Measurements from ENCODE around the gene C4A. TPM values are rescaled to one million over a fixed set of nuclear protein-coding genes. Genes with fewer than 3 reads are reported as not detected.
"Not testable (repeated sequence)": the region's sequence is repeated elsewhere in the genome, so short reads cannot be mapped to it uniquely, and the experiment has no call there.

C4A gene
- polyA plus RNA-seq (1.2 to 2.9 TPM (median 1.4 TPM) in 3 replicates), polyA minus RNA-seq (2.3 to 10.0 TPM (median 3.7 TPM) in 3 replicates)
- polyA plus RNA-seq (2011; ENCODE audit: low read depth) = 3.8 TPM
- 0.22 and 0.51 TPM in 2 replicates for polyA plus RNA-seq (2011; cell fraction: cytosol; rRNA removed)
- 8.0 and 9.5 TPM in 2 replicates for polyA plus RNA-seq (2011; cell fraction: nucleus; rRNA removed)
- 1.8 and 3.8 TPM in 2 replicates for polyA plus RNA-seq (2012; ENCODE audit: low replicate concordance)
- polyA minus RNA-seq (2011; cell fraction: cytosol; rRNA and poly(A)+ RNA removed) = not detected
- polyA minus RNA-seq (2011; cell fraction: nucleus; rRNA and poly(A)+ RNA removed) = 4.1 and 4.2 TPM in 2 replicates

DNA sequence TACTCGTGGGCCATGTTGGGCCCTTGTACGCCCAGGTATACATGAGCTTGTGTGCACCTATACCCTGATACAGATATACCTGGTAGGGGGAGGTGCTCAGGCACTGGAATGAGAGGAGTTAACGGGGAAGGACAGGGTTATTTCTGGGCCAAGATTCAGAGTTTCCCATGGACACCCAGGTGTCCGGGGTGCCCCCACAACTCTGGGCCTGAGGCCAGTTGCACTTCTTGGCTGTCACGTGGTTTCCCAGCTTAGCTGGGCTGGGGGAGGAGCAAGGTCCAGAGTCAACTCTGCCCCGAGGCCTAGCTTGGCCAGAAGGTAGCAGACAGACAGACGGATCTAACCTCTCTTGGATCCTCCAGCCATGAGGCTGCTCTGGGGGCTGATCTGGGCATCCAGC is at the start of gene C4A:
TSS of gene C4A (plus strand) at position 314 of the 400 bp plus-strand sequence. CDS start at position 365, 51 bp downstream.
- H2AFZ ChIP-seq (ENCODE audit: control insufficient read depth, low read length); H3K9me3 ChIP-seq (ENCODE audit: control insufficient read depth, low read depth, low read length); H3K79me2 ChIP-seq (ENCODE audit: control insufficient read depth, insufficient read depth, low read length); DNase-seq (ENCODE audit: low read depth, low spot score); FAIRE-seq; dilution Hi-C loops (cut with MboI; ENCODE audit: extremely low pct_ligation_motif_present, low sequenced_read_pairs); H3K9ac ChIP-seq (ENCODE audit: control insufficient read depth, extremely low read depth, insufficient read depth, low read length); H4K20me1 ChIP-seq (ENCODE audit: control insufficient read depth, extremely low read depth, insufficient read depth, low read length); H3K27me3 ChIP-seq (ENCODE audit: control insufficient read depth, extremely low read depth, insufficient read depth, low read length); H3K27ac ChIP-seq (ENCODE audit: control insufficient read depth, insufficient read depth, low read length); H3K9me1 ChIP-seq (ENCODE audit: control insufficient read depth, extremely low read depth, insufficient read depth, low read length); H3K36me3 ChIP-seq (ENCODE audit: control insufficient read depth in 2 of 2, extremely low read depth in 1 of 2, insufficient read depth in 2 of 2, low read length in 2 of 2); H3K4me3 ChIP-seq (ENCODE audit: control insufficient read depth in 2 of 3, extremely low read depth in 1 of 3, insufficient read depth in 2 of 3, low read depth in 1 of 3, low read length in 3 of 3); H3K4me1 ChIP-seq (ENCODE audit: control insufficient read depth, extremely low read depth, insufficient read depth, low read length); H3K4me2 ChIP-seq (ENCODE audit: control insufficient read depth, extremely low read depth, insufficient read depth, low read depth, low read length): not testable (repeated sequence)

- H4K20me1 ChIP-seq (ENCODE audit: control insufficient read depth, extremely low read depth, insufficient read depth, low read length); H3K9ac ChIP-seq (ENCODE audit: control insufficient read depth, extremely low read depth, insufficient read depth, low read length); H3K9me1 ChIP-seq (ENCODE audit: control insufficient read depth, extremely low read depth, insufficient read depth, low read length); FAIRE-seq; H3K36me3 ChIP-seq (ENCODE audit: control insufficient read depth in 2 of 2, extremely low read depth in 1 of 2, insufficient read depth in 2 of 2, low read length in 2 of 2); H3K79me2 ChIP-seq (ENCODE audit: control insufficient read depth, insufficient read depth, low read length); H3K4me2 ChIP-seq (ENCODE audit: control insufficient read depth, extremely low read depth, insufficient read depth, low read depth, low read length); H2AFZ ChIP-seq (ENCODE audit: control insufficient read depth, low read length); H3K9me3 ChIP-seq (ENCODE audit: control insufficient read depth, low read depth, low read length); DNase-seq (ENCODE audit: low read depth, low spot score); H3K4me3 ChIP-seq (ENCODE audit: control insufficient read depth in 2 of 3, extremely low read depth in 1 of 3, insufficient read depth in 2 of 3, low read depth in 1 of 3, low read length in 3 of 3); dilution Hi-C loops (cut with MboI; ENCODE audit: extremely low pct_ligation_motif_present, low sequenced_read_pairs); H3K27ac ChIP-seq (ENCODE audit: control insufficient read depth, insufficient read depth, low read length); H3K4me1 ChIP-seq (ENCODE audit: control insufficient read depth, extremely low read depth, insufficient read depth, low read length): not testable (repeated sequence)
- H3K27me3 ChIP-seq (ENCODE audit: control insufficient read depth, extremely low read depth, insufficient read depth, low read length) = peaks cover 18% of the 10 kb centered on the region
These were observed 49.7 kb upstream of the C4A start for GRCh38 chr6:31932137-31932536.

- Histone ChIP-seq H3K79me2 (ENCODE audit: control insufficient read depth, insufficient read depth, low read length) (no peaks in the 10 kb centered on the region), H2AFZ (ENCODE audit: control insufficient read depth, low read length) (no peak overlapping the region), H3K9me1 (ENCODE audit: control insufficient read depth, extremely low read depth, insufficient read depth, low read length) (no peaks in the 10 kb centered on the region), H3K4me1 (ENCODE audit: control insufficient read depth, extremely low read depth, insufficient read depth, low read length) (no peaks in the 10 kb centered on the region), H3K27me3 (ENCODE audit: control insufficient read depth, extremely low read depth, insufficient read depth, low read length) (peaks cover 11% of the 10 kb centered on the region), H3K4me3 (ENCODE audit: control insufficient read depth in 2 of 3, extremely low read depth in 1 of 3, insufficient read depth in 2 of 3, low read depth in 1 of 3, low read length in 3 of 3) (no peak overlapping the region), H3K27ac (ENCODE audit: control insufficient read depth, insufficient read depth, low read length) (no peak overlapping the region), H3K4me2 (ENCODE audit: control insufficient read depth, extremely low read depth, insufficient read depth, low read depth, low read length) (no peak overlapping the region), H3K36me3 (ENCODE audit: control insufficient read depth in 2 of 2, extremely low read depth in 1 of 2, insufficient read depth in 2 of 2, low read length in 2 of 2) (no peaks in the 10 kb centered on the region), H4K20me1 (ENCODE audit: control insufficient read depth, extremely low read depth, insufficient read depth, low read length) (no peaks in the 10 kb centered on the region), H3K9me3 (ENCODE audit: control insufficient read depth, low read depth, low read length) (no peaks in the 10 kb centered on the region), H3K9ac (ENCODE audit: control insufficient read depth, extremely low read depth, insufficient read depth, low read length) (no peak overlapping the region)
- dilution Hi-C loops (cut with MboI; ENCODE audit: extremely low pct_ligation_motif_present, low sequenced_read_pairs) = no loop called here
- FAIRE-seq = no peak
- DNase-seq (ENCODE audit: low read depth, low spot score) = no peak
- TF ChIP-seq, protein P1, sequence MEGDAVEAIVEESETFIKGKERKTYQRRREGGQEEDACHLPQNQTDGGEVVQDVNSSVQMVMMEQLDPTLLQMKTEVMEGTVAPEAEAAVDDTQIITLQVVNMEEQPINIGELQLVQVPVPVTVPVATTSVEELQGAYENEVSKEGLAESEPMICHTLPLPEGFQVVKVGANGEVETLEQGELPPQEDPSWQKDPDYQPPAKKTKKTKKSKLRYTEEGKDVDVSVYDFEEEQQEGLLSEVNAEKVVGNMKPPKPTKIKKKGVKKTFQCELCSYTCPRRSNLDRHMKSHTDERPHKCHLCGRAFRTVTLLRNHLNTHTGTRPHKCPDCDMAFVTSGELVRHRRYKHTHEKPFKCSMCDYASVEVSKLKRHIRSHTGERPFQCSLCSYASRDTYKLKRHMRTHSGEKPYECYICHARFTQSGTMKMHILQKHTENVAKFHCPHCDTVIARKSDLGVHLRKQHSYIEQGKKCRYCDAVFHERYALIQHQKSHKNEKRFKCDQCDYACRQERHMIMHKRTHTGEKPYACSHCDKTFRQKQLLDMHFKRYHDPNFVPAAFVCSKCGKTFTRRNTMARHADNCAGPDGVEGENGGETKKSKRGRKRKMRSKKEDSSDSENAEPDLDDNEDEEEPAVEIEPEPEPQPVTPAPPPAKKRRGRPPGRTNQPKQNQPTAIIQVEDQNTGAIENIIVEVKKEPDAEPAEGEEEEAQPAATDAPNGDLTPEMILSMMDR (optimal IDR thresholded peaks at IDR 0.05 in 1 of 3, IDR thresholded peaks at IDR 0.05 in 1 of 3, conservative IDR thresholded peaks at IDR 0.05 in 1 of 3; ENCODE audit: extremely low read depth in 1 of 3, insufficient read depth in 2 of 3, low read length in 3 of 3) = no peak
- TF ChIP-seq EZH2 (IDR thresholded peaks at IDR 0.05; ENCODE audit: low read length) = no peak
These were observed 48.3 kb upstream of the C4A start for GRCh38 chr6:31933537-31933936.
